ENCODE results near the gene OR6P1. TPM values are rescaled to one million over a fixed set of nuclear protein-coding genes. Genes with fewer than 3 reads are reported as not detected.

The OR6P1 gene, protein sequence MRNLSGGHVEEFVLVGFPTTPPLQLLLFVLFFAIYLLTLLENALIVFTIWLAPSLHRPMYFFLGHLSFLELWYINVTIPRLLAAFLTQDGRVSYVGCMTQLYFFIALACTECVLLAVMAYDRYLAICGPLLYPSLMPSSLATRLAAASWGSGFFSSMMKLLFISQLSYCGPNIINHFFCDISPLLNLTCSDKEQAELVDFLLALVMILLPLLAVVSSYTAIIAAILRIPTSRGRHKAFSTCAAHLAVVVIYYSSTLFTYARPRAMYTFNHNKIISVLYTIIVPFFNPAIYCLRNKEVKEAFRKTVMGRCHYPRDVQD
- not detected for total RNA-seq

DNA sequence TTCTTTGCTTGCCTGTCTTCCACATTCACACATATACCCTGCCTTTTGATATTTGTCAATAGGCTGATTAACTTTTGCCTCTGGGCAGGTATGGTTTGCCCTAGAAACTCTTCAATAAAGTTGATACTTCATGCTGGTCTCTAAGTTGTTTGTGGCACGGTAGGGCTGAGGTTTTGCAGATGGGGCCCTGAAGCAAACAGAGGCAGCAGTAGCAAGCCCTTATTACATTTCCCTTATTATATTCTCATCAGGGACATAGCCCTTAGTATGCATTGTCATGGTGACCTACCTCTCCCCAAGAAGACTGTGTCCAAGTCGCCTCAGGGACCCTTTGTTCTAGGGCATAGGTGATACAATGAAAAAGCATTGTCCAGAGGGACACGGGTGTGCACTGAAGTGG lies at the start of gene OR6P1:
Gene OR6P1 (minus strand): TSS at position 101 of the 400 bp plus-strand sequence. CDS start 6,976 bp downstream, outside the sequence.
- DNase-seq (ENCODE audit: low spot score) (no peak), ATAC-seq (ENCODE audit: low FRiP score) (no peak)
- TF ChIP-seq, protein P1, sequence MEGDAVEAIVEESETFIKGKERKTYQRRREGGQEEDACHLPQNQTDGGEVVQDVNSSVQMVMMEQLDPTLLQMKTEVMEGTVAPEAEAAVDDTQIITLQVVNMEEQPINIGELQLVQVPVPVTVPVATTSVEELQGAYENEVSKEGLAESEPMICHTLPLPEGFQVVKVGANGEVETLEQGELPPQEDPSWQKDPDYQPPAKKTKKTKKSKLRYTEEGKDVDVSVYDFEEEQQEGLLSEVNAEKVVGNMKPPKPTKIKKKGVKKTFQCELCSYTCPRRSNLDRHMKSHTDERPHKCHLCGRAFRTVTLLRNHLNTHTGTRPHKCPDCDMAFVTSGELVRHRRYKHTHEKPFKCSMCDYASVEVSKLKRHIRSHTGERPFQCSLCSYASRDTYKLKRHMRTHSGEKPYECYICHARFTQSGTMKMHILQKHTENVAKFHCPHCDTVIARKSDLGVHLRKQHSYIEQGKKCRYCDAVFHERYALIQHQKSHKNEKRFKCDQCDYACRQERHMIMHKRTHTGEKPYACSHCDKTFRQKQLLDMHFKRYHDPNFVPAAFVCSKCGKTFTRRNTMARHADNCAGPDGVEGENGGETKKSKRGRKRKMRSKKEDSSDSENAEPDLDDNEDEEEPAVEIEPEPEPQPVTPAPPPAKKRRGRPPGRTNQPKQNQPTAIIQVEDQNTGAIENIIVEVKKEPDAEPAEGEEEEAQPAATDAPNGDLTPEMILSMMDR (IDR thresholded peaks at IDR 0.05), result no peak

DNA sequence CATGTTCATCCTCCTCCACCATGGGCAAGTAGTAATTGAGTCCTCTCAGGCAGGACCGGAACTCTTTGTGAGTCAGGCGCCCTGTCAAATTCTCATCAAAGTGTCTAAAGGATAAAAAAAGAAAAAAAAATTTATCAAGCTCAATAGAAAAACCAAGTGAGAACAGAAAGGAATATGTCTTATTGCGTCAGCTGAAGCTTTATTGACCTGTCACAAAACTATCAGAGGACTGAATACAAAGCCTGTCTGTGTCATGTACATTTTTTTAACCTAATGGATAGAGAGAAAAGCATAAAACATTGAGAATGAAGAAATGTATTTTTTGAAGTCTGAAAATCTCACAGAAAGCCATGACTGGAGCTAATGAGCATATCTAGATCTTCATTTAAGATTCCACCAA lies 43.4 kb upstream of the OR6P1 start:
- no peak for ATAC-seq (ENCODE audit: low FRiP score)
- TF ChIP-seq, protein P1 (IDR thresholded peaks at IDR 0.05), result no peak
- no peak for DNase-seq (ENCODE audit: low spot score)

DNA sequence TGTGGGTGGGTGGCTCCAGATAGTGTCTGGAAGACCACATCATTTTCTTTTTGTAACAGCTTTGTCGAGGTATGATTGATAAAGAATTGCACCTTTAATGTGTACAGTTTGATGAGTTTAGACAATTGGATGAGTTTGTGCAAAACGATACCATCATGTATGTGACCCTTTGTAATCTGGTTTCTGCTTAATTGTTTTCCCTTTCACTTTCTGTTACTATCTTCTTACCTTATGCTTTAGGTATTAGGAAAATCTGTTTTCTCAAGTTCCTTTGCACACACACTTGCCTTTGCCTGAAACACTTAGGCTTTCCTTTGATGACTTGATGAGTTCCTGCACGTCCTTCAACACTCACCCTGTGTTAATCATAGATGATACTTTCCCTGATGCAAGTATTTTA lies 41.5 kb upstream of the OR6P1 start:
- DNase-seq (ENCODE audit: low spot score) (no peak), ATAC-seq (ENCODE audit: low FRiP score) (no peak)
- TF ChIP-seq, protein P1 (IDR thresholded peaks at IDR 0.05), result no peak

DNA sequence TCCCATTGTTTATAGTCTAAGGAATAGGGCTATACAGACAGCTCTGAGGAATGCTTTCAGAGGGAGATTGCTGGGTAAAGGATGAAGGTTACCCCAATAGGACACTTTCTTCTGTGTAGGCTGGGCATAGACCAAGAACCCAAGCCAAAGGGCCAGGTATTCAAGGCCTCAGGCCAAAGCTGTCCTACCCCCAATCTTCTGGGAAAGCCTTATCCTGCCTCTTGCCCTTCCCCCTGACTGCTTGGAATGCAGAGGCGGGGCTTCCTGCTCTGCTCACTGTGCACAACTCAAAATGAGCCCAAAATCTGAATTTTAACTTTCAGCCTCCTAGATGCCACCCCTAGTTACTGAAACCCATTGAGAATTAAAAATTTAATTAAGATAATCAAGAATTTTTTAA lies 36.9 kb upstream of the OR6P1 start:
- DNase-seq (ENCODE audit: low spot score), result no peak
- TF ChIP-seq, protein P1 (IDR thresholded peaks at IDR 0.05), result no peak
- ATAC-seq (ENCODE audit: low FRiP score), result no peak

DNA sequence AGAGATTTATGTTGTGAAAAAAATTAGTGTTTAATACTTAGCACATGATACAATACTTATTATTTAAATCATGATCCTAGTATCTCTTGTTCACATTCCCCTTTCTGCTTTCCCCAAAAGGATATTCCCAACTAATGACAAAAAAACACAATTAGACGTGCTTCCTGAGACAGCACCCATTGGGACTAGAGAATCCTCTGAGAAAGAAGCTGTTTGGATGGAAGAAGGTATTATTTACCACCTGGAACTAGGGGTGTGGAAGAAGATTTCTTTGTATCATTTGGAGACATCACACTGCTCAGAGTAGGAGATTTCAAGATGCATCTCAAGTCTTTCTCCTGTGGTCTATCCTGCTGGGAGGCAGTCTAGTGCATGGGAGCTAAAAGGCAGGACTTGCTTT lies 34.6 kb upstream of the OR6P1 start, which contains the start of gene OR10Z1:
Gene OR10Z1 (plus strand): TSS at position 301 of the 400 bp plus-strand sequence. CDS start 1,171 bp downstream, outside the sequence.
- DNase-seq (ENCODE audit: low spot score) (no peak), ATAC-seq (ENCODE audit: low FRiP score) (no peak)
- TF ChIP-seq, protein P1 (IDR thresholded peaks at IDR 0.05), result no peak

DNA sequence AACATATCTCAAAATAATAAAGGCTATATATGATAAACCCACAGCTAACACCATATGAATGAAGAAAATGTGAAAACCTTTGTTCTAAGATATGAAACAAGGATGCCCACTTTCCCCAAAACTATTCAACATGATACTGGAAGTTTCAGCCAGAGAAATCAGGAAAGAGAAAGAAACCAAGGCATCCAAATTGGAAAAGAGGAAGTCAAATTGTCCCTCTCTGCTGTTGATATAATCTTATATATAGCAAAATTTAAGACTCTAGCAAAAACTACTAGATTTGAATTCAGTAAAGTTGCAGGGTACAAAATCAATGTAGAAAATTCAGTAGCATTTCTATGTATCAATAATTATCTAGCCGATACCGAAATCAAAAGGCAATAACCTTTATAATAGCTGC lies 30.4 kb upstream of the OR6P1 start:
- TF ChIP-seq, protein P1 (IDR thresholded peaks at IDR 0.05), result no peak
- no peak for DNase-seq (ENCODE audit: low spot score)
- ATAC-seq (ENCODE audit: low FRiP score), result no peak

DNA sequence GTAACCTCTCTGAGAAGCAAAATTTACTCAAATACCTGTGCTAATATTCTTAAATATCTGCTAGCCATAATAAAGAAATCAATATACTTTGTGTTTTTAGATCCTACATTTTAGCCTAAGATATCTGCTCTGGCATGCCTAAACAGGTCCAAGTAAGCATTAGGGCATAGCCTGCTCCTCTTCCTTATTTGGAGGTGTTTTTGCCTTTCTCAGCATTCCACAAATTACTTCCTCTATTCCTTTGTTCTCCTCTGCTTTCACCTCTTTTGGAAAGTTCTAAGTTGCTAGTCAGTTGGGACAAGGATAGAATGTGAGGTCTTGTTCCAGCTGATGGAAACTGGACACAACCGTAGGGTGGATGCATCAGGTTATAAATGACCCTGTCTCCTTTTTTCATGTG lies 16.6 kb upstream of the OR6P1 start:
- ATAC-seq (ENCODE audit: low FRiP score) (no peak), DNase-seq (ENCODE audit: low spot score) (no peak)
- TF ChIP-seq, protein P1 (IDR thresholded peaks at IDR 0.05), result no peak

All from omental fat pad (tissue), 4 donors.